HepG2 (cell line): ENCODE data around the gene CPEB3. TPM values are rescaled to one million over a fixed set of nuclear protein-coding genes. Genes with fewer than 3 reads are reported as not detected.

ENCODE experiments used
- CAMTA2 ChIP-seq: sonication (generic); formaldehyde crosslinking; IDR thresholded peaks from 2 replicates; pipeline ENCODE4 v1.4.0; 2020; ENCODE audit warnings: mild to moderate bottlenecking, missing genetic modification reagents, borderline replicate concordance
- FOXO4 ChIP-seq: sonication (generic); formaldehyde crosslinking; conservative IDR thresholded peaks from 2 replicates; pipeline ENCODE4 v1.8.1; 2023; ENCODE audit warnings: missing genetic modification reagents
- MED8 ChIP-seq: sonication (generic); formaldehyde crosslinking; IDR thresholded peaks from 2 replicates; pipeline ENCODE4 v1.8.1; 2023; ENCODE audit warnings: mild to moderate bottlenecking, missing genetic modification reagents; ENCODE audit not compliant: insufficient replicate concordance
- SAP130 ChIP-seq: IDR thresholded peaks from 2 replicates; pipeline ENCODE4 v1.6.1; 2016; ENCODE audit warnings: low read depth
- SP140L ChIP-seq: sonication (generic); formaldehyde crosslinking; IDR thresholded peaks from 2 replicates; pipeline ENCODE4 v1.4.0; 2020; ENCODE audit warnings: missing genetic modification reagents, borderline replicate concordance
- ZGPAT ChIP-seq: IDR thresholded peaks from 2 replicates; pipeline ENCODE4 v1.6.1; 2016; ENCODE audit warnings: mild to moderate bottlenecking
- ZNF605 ChIP-seq: sonication (generic); formaldehyde crosslinking; IDR thresholded peaks from 2 replicates; pipeline ENCODE4 v1.8.0; 2022; ENCODE audit warnings: mild to moderate bottlenecking, missing genetic modification reagents
- ZNF781 ChIP-seq: sonication (generic); formaldehyde crosslinking; IDR thresholded peaks from 2 replicates; pipeline ENCODE4 v1.5.1; 2020; ENCODE audit warnings: borderline replicate concordance, mild to moderate bottlenecking, missing genetic modification reagents; ENCODE audit errors: not compliant biosample characterization
- ZNF788 ChIP-seq: sonication (generic); formaldehyde crosslinking; IDR thresholded peaks from 2 replicates; pipeline ENCODE4 v1.5.0; 2020; ENCODE audit warnings: mild to moderate bottlenecking, missing genetic modification reagents, borderline replicate concordance
- polyA plus RNA-seq, 8 experiments: library from polyadenylated mRNA; depleted of rRNA in 3 of 8; stranded (reverse) in 7 of 8; unstranded in 1 of 8; fragments of >200 nt; fragmentation: Illumina TruSeq in 4 of 8; extraction: Trizol in 4 of 8; gene quantifications; 2 replicates each; pipeline versions ENCODE4 v1.2.1 to v1.2.3, GENCODE V29; 2011 to 2016; ENCODE audit warnings: low read depth in 4 of 8, missing spikeins in 1 of 8, mixed read lengths in 1 of 8; ENCODE audit not compliant: insufficient read depth in 1 of 8
- total RNA-seq, 5 experiments: library from RNA; depleted of rRNA; stranded (reverse); fragments of >200 nt; fragmentation: Illumina TruSeq; extraction: Trizol; gene quantifications; 2 replicates each; pipeline ENCODE4 v1.2.3, GENCODE V29; 2016; ENCODE audit warnings: low read depth in 1 of 5
- TF ChIP-seq, protein P1 (sequence below): sonication (generic); formaldehyde crosslinking; IDR thresholded peaks from 2 replicates; pipeline ENCODE4 v1.5.1; 2020; ENCODE audit warnings: missing genetic modification reagents, mild to moderate bottlenecking, borderline replicate concordance
- TF ChIP-seq, protein P2 (sequence below): sonication (generic); formaldehyde crosslinking; IDR thresholded peaks from one replicate; pipeline ENCODE4 v1.5.1; 2020; ENCODE audit warnings: mild to moderate bottlenecking, missing genetic modification reagents; ENCODE audit errors: not compliant biosample characterization

CPEB3 gene
- total and polyA plus RNA-seq, 2 of the 13 experiments (the other 11 are each of a cell fraction or from before 2014, with no cell fraction given), result 0.66 to 0.70 TPM

GRCh38 chr10:92239600-92240288, 51.1 kb downstream of the CPEB3 start (continued):
- TF ChIP-seq FOXO4 (CRISPR knock-in tag) (no peak), SP140L (CRISPR knock-in tag) (no peak), ZNF781 (CRISPR knock-in tag) (no peak), CAMTA2 (CRISPR knock-in tag) (no peak), ZGPAT (no peak), ZNF605 (CRISPR knock-in tag) (0 out of 2 replicates have a peak, but pooled peaks have one; percentile 6), MED8 (CRISPR knock-in tag) (no peak), SAP130 (CRISPR knock-in tag) (no peak; the same call in 1 of the 2 replicates), ZNF788 (CRISPR knock-in tag) (no peak)
- TF ChIP-seq, protein P1, sequence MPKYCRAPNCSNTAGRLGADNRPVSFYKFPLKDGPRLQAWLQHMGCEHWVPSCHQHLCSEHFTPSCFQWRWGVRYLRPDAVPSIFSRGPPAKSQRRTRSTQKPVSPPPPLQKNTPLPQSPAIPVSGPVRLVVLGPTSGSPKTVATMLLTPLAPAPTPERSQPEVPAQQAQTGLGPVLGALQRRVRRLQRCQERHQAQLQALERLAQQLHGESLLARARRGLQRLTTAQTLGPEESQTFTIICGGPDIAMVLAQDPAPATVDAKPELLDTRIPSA (CRISPR knock-in tag), result peak; percentile 38; the same call in 1 of the 2 replicates
- TF ChIP-seq, protein P2, sequence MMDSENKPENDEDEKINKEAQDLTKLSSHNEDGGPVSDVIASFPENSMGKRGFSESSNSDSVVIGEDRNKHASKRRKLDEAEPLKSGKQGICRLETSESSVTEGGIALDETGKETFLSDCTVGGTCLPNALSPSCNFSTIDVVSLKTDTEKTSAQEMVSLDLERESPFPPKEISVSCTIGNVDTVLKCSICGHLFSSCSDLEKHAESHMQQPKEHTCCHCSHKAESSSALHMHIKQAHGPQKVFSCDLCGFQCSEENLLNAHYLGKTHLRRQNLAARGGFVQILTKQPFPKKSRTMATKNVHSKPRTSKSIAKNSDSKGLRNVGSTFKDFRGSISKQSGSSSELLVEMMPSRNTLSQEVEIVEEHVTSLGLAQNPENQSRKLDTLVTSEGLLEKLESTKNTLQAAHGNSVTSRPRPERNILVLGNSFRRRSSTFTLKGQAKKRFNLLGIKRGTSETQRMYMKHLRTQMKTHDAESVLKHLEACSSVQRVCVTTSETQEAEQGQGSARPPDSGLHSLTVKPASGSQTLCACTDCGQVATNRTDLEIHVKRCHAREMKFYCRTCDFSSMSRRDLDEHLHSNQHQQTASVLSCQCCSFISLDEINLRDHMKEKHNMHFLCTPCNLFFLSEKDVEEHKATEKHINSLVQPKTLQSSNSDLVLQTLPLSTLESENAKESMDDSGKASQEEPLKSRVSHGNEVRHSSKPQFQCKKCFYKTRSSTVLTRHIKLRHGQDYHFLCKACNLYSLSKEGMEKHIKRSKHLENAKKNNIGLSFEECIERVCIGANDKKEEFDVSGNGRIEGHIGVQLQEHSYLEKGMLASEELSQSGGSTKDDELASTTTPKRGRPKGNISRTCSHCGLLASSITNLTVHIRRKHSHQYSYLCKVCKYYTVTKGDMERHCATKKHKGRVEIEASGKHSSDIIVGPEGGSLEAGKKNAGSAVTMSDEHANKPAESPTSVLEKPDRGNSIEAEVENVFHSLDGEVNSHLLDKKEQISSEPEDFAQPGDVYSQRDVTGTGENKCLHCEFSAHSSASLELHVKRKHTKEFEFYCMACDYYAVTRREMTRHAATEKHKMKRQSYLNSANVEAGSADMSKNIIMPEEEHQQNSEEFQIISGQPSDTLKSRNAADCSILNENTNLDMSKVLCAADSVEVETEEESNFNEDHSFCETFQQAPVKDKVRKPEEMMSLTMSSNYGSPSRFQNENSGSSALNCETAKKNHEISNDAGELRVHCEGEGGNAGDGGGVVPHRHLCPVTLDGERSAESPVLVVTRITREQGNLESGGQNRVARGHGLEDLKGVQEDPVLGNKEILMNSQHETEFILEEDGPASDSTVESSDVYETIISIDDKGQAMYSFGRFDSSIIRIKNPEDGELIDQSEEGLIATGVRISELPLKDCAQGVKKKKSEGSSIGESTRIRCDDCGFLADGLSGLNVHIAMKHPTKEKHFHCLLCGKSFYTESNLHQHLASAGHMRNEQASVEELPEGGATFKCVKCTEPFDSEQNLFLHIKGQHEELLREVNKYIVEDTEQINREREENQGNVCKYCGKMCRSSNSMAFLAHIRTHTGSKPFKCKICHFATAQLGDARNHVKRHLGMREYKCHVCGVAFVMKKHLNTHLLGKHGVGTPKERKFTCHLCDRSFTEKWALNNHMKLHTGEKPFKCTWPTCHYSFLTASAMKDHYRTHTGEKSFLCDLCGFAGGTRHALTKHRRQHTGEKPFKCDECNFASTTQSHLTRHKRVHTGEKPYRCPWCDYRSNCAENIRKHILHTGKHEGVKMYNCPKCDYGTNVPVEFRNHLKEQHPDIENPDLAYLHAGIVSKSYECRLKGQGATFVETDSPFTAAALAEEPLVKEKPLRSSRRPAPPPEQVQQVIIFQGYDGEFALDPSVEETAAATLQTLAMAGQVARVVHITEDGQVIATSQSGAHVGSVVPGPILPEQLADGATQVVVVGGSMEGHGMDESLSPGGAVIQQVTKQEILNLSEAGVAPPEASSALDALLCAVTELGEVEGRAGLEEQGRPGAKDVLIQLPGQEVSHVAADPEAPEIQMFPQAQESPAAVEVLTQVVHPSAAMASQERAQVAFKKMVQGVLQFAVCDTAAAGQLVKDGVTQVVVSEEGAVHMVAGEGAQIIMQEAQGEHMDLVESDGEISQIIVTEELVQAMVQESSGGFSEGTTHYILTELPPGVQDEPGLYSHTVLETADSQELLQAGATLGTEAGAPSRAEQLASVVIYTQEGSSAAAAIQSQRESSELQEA (CRISPR knock-in tag), result peak; percentile 75
